Raji (cell line): Measurements from ENCODE around the gene EVC.

ENCODE experiments used
- POLR2A ChIP-seq: IDR thresholded peaks from 2 replicates; pipeline ENCODE4 v1.6.1; 2011; ENCODE audit warnings: low read depth, low read length, control low read depth; ENCODE audit not compliant: insufficient read depth

EVC gene

DNA sequence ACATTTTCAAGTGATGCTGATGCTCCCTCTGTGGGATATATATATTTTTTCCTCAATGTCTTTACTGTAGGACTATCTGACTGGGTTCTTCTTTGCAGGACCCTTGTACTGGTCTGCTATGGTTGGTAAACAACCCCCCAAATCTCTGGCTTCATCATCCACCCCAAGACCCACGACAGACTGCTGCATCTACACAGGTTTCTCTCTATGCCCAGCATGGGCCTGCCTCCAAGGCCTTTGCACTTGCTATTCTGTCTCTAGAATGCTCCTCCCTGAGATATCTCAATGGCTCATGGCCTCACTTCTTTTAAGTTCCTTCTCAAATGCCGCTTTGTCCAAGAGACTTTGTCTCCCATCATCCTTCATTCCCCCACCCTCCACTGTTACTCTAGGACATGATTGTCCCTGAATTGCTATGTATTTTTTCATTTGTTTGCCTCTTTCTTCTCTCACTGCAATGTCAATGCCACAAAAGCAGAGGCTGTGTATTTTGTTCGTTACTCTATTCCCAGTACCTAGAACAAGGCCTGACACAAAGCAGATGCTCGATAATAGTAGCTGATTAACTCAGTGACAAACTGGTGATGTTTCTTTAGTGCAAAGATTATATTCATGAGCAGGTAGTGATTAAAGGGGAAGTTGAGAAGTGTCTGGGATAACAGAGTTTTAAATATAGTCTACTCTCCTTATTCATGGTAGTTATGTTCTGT, 6.6 kb downstream of the EVC start:
- no peak for TF ChIP-seq POLR2A

DNA sequence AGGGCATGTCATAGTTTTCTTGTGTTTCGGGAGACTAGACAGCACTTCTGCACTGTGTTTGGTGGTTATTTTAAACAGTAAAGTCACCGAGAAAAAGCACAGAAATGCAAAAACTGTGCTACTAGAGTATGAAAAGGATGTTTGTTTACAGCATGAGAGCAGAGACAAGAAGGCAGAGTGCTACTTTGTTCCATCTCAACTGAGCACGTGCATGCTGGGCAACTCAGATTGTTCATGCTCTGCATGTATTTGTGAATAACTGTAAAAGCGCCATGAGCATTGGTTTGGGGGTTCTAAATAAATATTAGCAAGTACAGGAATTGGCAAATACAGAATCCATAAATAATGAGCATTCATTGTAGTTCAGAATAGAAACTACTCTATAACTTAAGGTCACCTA, 7.4 kb downstream of the EVC start:
- no peak for TF ChIP-seq POLR2A

GRCh38 chr4:5719350-5720055, 8.5 kb downstream of the EVC start:
- TF ChIP-seq POLR2A = no peak

DNA sequence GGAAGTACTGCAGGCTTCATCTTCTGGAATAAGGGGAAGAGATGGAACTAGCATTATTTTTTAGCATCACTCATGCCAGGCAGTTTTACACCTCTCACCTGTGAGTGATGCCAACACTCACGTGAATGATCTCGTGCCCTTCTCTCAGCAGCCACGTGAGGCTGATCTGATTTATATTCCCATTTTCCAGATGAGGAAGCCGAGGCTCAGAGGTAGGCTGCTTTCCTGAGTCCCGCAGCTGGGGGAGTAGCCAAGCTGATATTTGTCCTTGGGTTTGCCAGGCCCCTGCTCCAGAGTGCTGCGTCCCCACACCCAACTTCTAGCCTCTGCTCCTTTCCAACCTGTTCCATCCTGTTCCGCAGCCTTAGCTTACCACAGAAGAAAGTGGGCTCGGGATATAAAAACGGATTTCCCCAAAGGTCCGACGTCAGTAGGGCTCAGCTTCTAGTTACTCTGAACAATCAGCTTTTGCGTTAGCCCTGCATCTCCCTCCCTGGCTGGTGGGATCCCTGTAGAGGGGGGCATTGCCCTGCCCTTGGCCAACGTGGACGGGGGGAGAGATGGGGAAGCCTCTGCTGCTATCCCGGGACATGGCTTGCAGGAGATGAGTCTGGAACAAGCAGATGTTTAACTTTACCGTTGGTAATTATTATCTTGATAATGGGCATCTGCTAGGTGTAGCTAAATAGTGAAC, 9.3 kb downstream of the EVC start:
- no peak for TF ChIP-seq POLR2A

DNA sequence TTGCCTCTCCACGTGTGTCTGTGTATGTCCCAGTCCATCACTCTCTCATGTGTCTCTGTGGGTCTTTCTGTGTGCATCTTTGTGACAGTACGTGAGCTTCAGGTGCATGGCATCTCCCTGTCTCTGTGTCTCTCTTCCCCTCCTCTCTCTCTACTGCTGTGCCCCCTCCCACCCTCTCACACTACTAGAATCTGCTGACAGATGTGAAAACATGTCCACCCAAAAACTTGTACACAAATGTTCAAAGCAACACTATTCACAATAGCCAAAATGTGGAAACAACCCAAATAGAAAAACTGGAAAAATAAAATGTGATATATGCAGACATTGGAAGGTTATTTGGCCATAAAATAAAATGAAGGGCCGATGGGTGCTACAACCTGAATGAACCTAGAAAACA, 10.0 kb downstream of the EVC start:
- TF ChIP-seq POLR2A = no peak

GRCh38 chr4:5721923-5722322, 10.9 kb downstream of the EVC start:
- TF ChIP-seq POLR2A = no peak

DNA sequence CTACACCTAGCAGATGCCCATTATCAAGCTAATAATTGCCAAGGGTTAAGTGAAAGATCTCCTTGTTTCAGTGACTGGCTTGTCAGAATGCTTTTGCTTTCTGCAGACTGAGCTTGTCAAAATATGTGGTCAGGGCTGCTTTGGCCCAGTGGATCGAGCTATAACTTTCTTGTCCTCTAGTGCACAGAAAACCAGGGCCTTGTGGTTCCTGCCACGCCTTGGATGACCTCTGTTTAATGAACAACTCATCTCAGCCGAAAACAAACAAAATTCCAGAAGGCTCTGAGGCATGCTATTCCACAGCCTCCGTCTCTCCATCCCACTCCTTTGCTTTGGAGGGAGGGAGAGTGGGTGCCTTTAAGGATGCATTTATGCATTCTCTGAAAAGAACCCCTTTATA, 11.3 kb downstream of the EVC start:
- no peak for TF ChIP-seq POLR2A

DNA sequence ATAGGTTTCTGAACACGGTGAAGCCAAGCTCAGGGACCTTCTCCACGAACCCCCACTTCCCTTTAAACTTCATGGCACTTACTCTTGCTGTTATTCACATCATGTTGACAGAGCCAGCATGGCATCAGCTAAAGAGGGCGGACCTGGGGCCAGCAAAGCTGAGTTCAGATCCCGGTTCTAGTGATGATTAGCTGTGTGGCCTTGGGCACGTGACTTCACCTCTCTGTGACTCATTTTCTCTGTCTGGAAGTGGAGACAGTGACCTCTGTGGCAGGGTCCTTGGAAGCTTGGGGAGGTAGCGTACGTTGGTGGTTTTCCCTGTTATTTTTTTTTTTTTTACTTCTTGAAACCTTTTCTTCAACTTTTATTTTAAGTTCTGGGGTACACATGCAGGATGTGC, 13.4 kb downstream of the EVC start:
- no peak for TF ChIP-seq POLR2A

- no peak for TF ChIP-seq POLR2A
Measured at GRCh38 chr4:5730436-5730835, 19.4 kb downstream of the EVC start.

DNA sequence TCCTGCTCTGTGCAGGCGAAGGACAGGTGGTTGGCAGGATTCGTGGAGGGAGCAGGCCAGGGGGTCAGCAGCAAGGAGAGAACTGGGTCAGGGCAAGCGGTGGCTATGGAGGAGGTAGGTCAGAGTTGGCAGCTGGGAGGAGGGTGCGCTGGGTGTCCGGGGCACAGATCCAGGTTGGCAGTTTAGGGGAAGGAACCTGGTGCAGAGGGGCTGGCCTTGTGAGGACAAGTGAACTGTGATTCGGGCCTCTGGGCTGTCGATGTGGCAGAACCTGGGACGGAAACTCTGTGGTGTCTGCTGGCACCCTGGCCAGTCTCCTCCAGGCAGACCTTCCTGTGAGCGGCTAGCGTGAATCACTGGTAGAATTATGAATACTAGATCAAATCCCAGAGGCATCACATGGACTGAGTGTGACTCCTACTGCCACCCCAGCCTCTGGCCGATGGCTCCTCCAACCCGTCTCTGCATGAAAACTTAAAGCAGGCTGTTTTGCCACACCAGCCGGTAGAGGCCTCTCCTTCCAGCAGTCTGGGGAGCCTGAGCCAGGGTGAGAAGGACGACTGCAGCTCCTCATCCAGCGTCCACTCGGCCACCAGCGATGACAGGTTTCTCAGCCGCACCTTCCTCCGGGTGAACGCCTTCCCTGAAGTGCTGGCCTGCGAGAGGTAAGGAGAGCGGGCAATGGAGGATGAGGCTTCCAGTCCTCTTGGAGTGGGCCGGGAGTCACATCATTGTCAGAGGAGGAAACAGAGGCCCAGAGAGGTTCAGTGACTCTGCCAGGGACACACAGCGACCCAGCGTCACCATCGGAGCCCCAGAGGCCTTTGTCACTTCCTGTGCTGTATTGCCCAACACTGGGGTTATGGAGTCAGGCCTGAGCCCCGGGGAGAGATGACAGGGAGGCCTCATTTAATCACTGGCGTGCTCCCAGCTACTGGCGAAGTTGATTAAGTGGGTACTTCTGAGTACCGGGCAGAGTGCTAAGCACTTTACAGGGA, 20.3 kb downstream of the EVC start:
- TF ChIP-seq POLR2A = no peak

GRCh38 chr4:5732158-5732557, 21.2 kb downstream of the EVC start:
- no peak for TF ChIP-seq POLR2A

- TF ChIP-seq POLR2A = no peak
Measured at GRCh38 chr4:5734853-5735252, 23.9 kb downstream of the EVC start.

- TF ChIP-seq POLR2A = no peak
Measured at GRCh38 chr4:5735463-5735862, 24.5 kb downstream of the EVC start.

- TF ChIP-seq POLR2A = no peak
Measured at GRCh38 chr4:5738061-5738460, 27.1 kb downstream of the EVC start.

DNA sequence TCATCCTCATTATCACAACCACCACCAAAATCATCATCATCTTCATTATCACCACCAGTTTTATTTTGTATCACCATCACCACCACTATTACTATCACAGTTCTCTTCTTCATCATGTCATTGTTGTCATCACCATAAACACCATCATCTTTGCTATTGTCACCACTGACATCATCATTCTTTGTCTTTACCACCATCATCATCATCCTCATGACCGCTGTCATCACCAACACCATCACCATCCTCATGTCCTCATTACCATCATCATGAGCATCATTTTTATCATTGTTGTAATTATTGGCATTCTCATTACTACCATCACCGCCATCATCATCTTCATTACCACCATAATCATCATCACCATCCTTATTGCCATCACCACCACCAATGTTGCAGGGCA, 31.4 kb downstream of the EVC start:
- no peak for TF ChIP-seq POLR2A
